GM12864 (cell line): Measurements from ENCODE around the gene SEPTIN2.
"Not testable (repeated sequence)": the region's sequence is repeated elsewhere in the genome, so short reads cannot be mapped to it uniquely, and the experiment has no call there.

ENCODE experiments used
- DNase-seq: peaks from one replicate; pipeline ENCODE4 v3.0.0-alpha.2; 2011; ENCODE audit warnings: low read depth
- H3K4me3 ChIP-seq: 2 replicates; pipeline ENCODE4 v1.5.1; 2011; ENCODE audit warnings: mild to moderate bottlenecking, low read depth, low read length, control low read depth
- TF ChIP-seq, protein P1 (sequence below): IDR thresholded peaks from 2 replicates; pipeline ENCODE4 v1.5.1; 2011; ENCODE audit warnings: low read depth, mild to moderate bottlenecking, moderate library complexity, low read length, control low read depth, inconsistent platforms; ENCODE audit errors: missing control alignments

SEPTIN2 gene

DNA sequence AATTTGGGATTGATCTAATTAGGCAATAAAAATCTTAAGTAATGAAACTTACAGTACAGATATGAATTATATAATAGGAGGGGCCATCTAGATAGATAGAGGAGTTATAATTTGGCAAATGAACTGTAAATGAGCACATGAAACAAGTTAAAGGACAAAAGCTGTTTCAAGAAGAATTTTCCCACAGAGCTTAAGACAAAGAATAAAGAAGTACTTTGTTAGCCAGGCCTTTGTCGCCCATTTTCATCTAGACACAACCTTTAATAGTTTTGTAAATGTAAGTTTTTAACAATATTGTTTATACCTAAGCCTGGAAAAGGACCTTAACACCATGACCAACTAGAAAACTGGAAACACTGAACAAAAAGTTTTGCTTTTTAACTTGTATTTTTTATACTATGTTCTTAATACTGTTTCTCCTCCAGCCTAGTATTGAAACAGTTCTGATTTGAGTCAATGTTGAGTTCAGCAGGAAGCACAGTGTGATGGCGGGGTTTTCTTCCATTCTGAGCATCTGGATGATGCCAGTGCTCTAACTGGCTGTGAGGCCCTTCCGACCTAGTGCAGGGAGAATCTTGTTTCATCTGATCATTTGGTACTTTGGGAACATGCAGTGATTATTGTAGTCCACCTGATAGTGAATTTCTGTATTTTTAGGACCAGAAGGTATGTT, 77.9 kb downstream of the SEPTIN2 start:
- TF ChIP-seq, protein P1, sequence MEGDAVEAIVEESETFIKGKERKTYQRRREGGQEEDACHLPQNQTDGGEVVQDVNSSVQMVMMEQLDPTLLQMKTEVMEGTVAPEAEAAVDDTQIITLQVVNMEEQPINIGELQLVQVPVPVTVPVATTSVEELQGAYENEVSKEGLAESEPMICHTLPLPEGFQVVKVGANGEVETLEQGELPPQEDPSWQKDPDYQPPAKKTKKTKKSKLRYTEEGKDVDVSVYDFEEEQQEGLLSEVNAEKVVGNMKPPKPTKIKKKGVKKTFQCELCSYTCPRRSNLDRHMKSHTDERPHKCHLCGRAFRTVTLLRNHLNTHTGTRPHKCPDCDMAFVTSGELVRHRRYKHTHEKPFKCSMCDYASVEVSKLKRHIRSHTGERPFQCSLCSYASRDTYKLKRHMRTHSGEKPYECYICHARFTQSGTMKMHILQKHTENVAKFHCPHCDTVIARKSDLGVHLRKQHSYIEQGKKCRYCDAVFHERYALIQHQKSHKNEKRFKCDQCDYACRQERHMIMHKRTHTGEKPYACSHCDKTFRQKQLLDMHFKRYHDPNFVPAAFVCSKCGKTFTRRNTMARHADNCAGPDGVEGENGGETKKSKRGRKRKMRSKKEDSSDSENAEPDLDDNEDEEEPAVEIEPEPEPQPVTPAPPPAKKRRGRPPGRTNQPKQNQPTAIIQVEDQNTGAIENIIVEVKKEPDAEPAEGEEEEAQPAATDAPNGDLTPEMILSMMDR = no peak
- DNase-seq = no peak
- H3K4me3 ChIP-seq = no peak overlapping the region

DNA sequence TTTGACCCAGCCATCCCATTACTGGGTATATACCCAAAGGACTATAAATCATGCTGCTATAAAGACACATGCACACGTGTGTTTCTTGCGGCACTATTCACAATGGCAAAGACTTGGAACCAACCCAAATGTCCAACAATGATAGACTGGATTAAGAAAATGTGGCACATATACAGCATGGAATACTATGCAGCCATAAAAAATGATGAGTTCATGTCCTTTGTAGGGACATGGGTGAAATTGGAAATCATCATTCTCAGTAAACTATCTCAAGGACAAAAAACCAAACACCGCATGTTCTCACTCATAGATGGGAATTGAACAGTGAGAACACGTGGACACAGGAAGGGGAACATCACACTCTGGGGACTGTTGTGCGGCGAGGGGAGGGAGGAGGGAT, 81.1 kb downstream of the SEPTIN2 start:
- H3K4me3 ChIP-seq = not testable (repeated sequence)

DNA sequence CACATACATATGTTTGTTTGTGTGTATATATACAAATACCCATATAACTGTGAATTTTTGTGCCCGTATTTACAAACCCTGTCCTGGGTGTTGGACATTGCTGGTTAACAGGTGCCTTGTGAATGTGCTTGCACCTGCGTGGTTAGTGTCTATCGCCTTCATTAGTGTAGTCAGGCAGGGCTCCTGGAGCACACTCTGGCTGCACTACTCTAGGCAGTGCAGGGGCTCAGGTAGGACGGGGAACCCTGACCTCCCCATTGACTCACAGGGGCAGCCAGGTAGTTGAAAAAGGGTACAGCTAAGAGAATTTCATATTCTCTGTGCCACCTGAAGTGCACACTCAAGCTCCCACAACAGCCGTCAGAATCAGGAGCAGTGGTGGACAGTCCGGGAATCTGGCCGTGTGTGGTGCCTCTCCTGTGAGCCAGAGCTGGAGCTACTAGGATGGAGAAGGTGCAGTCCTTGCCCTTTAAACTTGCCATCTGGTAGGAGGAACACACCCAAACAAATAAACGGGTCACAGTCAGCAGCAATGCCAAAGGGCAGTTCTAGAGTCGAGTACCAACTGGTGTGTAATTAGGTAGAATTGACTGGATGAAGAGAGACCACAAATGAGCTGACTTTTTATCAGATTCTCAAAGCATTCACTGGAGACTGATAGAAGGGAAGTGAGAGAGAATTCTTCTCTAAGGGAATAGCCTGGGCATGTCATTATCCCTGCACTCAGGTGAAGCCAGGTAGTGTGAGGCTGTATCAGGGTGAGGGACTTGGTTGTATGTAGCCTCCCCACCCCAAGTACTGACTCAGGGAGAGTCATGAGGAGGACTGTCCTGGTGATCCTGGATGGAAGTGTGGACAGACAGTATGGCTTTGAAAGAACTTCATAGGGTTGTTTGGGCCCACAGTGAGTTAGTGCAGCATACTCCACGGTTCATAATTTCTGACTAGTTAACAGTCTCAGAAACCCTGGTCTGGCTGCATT, 84.5 kb downstream of the SEPTIN2 start:
- no peak overlapping the region for H3K4me3 ChIP-seq
- TF ChIP-seq, protein P1 = no peak
- DNase-seq = no peak

More for the DNA sequence above, 81.1 kb downstream of the SEPTIN2 start:
- not testable (repeated sequence) for DNase-seq
